OCI-LY3 (cell line): ENCODE results near the gene HMX1.

Experiments
- H2AFZ ChIP-seq: fragments of 200-600, 300-600 bp; shearing (Covaris generic); 2 replicates; pipeline ENCODE4 v1.6.0; 2014; ENCODE audit warnings: antibody characterized with exemption, low read depth, low read length
- H3K27ac ChIP-seq: fragments of 200-600, 300-600 bp; sonication (generic); 2 replicates; pipeline ENCODE4 v1.5.1; 2014; ENCODE audit warnings: mild to moderate bottlenecking, low read length, moderate library complexity, mixed read lengths
- H3K27me3 ChIP-seq: fragments of 200-600, 300-600 bp; sonication (generic); 2 replicates; pipeline ENCODE4 v1.6.1; 2014; ENCODE audit warnings: low read depth, low read length, mixed read lengths
- H3K36me3 ChIP-seq: fragments of 200-600, 300-600 bp; sonication (generic); replicated peaks from 2 replicates; pipeline ENCODE3; 2014; ENCODE audit warnings: low read depth, low read length, mixed read lengths
- H3K4me1 ChIP-seq: fragments of 300-600, 200-600 bp; sonication (generic); 2 replicates; pipeline ENCODE4 v1.6.1; 2014; ENCODE audit warnings: low read length, mixed read lengths
- H3K4me2 ChIP-seq: fragments of 200-600, 300-600 bp; sonication (generic); 2 replicates; pipeline ENCODE4 v1.6.1; 2014; ENCODE audit warnings: low read length, mixed read lengths
- H3K4me3 ChIP-seq: fragments of 300-600, 200-600 bp; sonication (generic); 2 replicates; pipeline ENCODE4 v1.5.1; 2014; ENCODE audit warnings: antibody characterized with exemption, mild to moderate bottlenecking, low read length, moderate library complexity
- H3K79me2 ChIP-seq: fragments of 300-600, 200-600 bp; shearing (Covaris generic); 2 replicates; pipeline ENCODE4 v1.6.1; 2014; ENCODE audit warnings: mild to moderate bottlenecking, low read length, mixed read lengths
- H3K9ac ChIP-seq: fragments of 300-600, 200-600 bp; shearing (Covaris generic); 2 replicates; pipeline ENCODE4 v1.6.0; 2014; ENCODE audit warnings: mild to moderate bottlenecking, low read length, moderate library complexity
- H3K9me3 ChIP-seq: fragments of 200-600, 300-600 bp; shearing (Covaris generic); 2 replicates; pipeline ENCODE4 v1.6.1; 2014; ENCODE audit warnings: low read length, mixed read lengths; ENCODE audit not compliant: insufficient read depth
- H4K20me1 ChIP-seq: fragments of 200-600, 300-600 bp; sonication (generic); 2 replicates; pipeline ENCODE4 v1.6.1; 2016; ENCODE audit warnings: low read length, mixed read lengths; ENCODE audit not compliant: insufficient read depth
- EZH2phosphoT487 ChIP-seq: fragments of 200-600 bp; shearing (Covaris generic); IDR thresholded peaks from 2 replicates; pipeline ENCODE4 v1.6.1; 2018; ENCODE audit warnings: antibody characterized with exemption, mixed run types, low read depth
- TF ChIP-seq, protein P1 (sequence below): fragments of 200-600, 300-600 bp; sonication (generic); IDR thresholded peaks from 2 replicates; pipeline ENCODE4 v1.5.1; 2014; ENCODE audit warnings: antibody characterized with exemption, low read length, low read depth

Gene HMX1

DNA sequence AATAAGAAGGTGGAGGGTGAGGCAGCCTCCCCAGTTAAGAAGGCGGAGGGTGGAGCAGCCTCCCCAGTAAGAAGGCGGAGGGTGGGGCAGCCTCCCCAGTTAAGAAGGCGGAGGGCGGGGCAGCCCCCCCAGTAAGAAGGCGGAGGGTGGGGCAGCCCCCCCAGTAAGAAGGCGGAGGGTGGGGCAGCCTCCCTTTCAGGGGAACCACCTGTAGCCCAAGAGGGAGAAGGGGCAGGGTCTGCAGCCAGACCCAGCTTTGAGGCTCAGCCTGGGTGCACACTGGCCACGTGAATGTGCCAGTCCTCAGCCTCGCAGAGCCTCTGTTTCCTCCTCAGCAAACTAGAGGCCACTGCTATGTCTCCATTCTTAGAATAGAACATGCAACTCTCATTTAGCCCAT, 52.6 kb downstream of the HMX1 start:
- no peaks in the 10 kb centered on the region for H4K20me1 ChIP-seq
- H3K9me3 ChIP-seq = no peaks in the 10 kb centered on the region
- H3K79me2 ChIP-seq = no peaks in the 10 kb centered on the region
- peak overlapping the region; percentile 95 for H3K4me2 ChIP-seq
- peak overlapping the region; percentile 73 for H3K4me3 ChIP-seq
- no peak for TF ChIP-seq EZH2phosphoT487
- TF ChIP-seq, protein P1, sequence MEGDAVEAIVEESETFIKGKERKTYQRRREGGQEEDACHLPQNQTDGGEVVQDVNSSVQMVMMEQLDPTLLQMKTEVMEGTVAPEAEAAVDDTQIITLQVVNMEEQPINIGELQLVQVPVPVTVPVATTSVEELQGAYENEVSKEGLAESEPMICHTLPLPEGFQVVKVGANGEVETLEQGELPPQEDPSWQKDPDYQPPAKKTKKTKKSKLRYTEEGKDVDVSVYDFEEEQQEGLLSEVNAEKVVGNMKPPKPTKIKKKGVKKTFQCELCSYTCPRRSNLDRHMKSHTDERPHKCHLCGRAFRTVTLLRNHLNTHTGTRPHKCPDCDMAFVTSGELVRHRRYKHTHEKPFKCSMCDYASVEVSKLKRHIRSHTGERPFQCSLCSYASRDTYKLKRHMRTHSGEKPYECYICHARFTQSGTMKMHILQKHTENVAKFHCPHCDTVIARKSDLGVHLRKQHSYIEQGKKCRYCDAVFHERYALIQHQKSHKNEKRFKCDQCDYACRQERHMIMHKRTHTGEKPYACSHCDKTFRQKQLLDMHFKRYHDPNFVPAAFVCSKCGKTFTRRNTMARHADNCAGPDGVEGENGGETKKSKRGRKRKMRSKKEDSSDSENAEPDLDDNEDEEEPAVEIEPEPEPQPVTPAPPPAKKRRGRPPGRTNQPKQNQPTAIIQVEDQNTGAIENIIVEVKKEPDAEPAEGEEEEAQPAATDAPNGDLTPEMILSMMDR = no peak
- H3K9ac ChIP-seq = peak overlapping the region; percentile 65; the same call in 1 of the 2 replicates
- H3K36me3 ChIP-seq = no peaks in the 10 kb centered on the region
- no peaks in the 10 kb centered on the region for H3K27me3 ChIP-seq
- peak overlapping the region; percentile 51; the same call in 1 of the 2 replicates for H2AFZ ChIP-seq
- H3K27ac ChIP-seq = peak overlapping the region; percentile 82
- peaks cover 36% of the 10 kb centered on the region for H3K4me1 ChIP-seq

DNA sequence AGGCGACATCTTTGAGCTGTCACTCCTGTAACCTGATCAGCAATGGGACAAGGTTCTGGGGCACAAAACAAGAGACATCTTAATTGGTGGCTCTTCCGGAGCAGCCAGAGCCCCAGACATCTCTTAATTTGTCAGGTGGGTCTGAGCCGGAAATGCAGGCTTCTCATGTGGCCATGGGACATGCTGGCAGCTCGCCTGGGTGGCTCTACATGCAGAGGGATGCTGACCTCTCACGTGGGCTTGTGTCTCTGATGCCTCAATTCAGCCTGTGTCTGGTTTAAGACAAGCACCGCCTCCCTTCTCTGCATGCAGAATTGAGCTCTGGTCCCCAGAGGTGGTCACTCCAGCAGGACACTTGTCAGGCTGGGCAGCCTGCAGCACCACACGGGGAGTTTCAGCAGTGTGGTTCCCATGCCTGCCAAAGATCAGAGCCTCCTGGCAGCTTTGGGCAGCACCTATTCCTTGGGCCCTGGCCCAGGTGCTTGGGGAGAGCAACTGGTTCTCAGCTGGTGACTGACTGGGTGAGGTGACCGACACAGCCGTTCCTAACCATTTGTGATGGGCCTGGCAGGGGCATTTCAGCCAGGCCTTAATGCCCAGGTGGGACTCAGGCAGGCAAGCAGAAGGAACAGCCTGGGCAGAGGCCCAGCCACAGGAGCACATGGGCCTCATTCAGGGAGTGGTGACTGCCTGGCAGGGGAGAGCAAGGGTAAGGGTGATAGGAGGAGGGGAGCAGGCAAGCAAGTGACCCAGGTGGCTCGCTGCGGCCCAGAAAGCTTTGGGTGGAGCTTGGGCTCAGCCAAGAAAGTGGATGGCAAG, 53.4 kb downstream of the HMX1 start:
- Histone ChIP-seq H3K9me3 (no peaks in the 10 kb centered on the region), H3K4me3 (no peak overlapping the region), H3K4me2 (peak overlapping the region; percentile 95), H2AFZ (peak overlapping the region; percentile 78; the same call in 1 of the 2 replicates), H4K20me1 (no peaks in the 10 kb centered on the region), H3K79me2 (no peaks in the 10 kb centered on the region), H3K27ac (peak overlapping the region; percentile 82; the same call in 1 of the 2 replicates), H3K36me3 (no peaks in the 10 kb centered on the region), H3K9ac (peak overlapping the region; percentile 65; the same call in 1 of the 2 replicates), H3K27me3 (no peaks in the 10 kb centered on the region), H3K4me1 (peaks cover 33% of the 10 kb centered on the region)
- TF ChIP-seq, protein P1 = no peak
- no peak for TF ChIP-seq EZH2phosphoT487

DNA sequence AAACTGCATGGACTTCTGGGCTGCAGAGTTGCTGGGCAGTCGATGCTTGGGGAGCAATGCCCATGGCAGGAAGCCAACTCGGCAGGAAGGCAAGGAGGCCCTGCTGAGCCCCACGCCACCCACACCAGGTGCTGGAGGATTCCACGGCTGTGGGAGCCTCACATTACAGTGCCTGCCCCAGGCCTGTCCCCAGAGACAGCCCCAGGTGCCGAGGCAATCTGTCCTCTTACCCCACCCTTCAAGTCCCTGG, 53.9 kb downstream of the HMX1 start:
- Histone ChIP-seq H3K4me3 (no peak overlapping the region), H2AFZ (peak overlapping the region; percentile 78; the same call in 1 of the 2 replicates), H3K27me3 (no peaks in the 10 kb centered on the region)

More for the DNA sequence above, 53.9 kb downstream of the HMX1 start:
- Histone ChIP-seq H3K9me3 (no peaks in the 10 kb centered on the region), H3K4me2 (peak overlapping the region; percentile 95), H3K27ac (no peak overlapping the region), H3K36me3 (no peaks in the 10 kb centered on the region), H3K79me2 (no peaks in the 10 kb centered on the region), H3K9ac (no peak overlapping the region), H4K20me1 (no peaks in the 10 kb centered on the region), H3K4me1 (peaks cover 33% of the 10 kb centered on the region)
- no peak for TF ChIP-seq EZH2phosphoT487
- TF ChIP-seq, protein P1 = no peak
